Measurements from ENCODE around the gene MVD. TPM values are rescaled to one million over a fixed set of nuclear protein-coding genes. Genes with fewer than 3 reads are reported as not detected.
"Not testable (repeated sequence)": the region's sequence is repeated elsewhere in the genome, so short reads cannot be mapped to it uniquely, and the experiment has no call there.

The MVD gene
- total RNA-seq, 4 donors from 2014 or later, result 52.7 to 134 (median 71.4) TPM

- intact Hi-C loops (cut with DNase I), result no loop called here
- TF ChIP-seq POLR2A (IDR thresholded peaks at IDR 0.05), result no peak
- peak in 1 of 6 experiments; percentile 12 for TF ChIP-seq CTCF (IDR thresholded peaks at IDR 0.05)
- Histone ChIP-seq H3K4me3 (no peak overlapping the region), H3K4me1 (no peaks in the 10 kb centered on the region), H3K9me3 (no peaks in the 10 kb centered on the region), H3K36me3 (peaks cover 11 to 100% (median 30%) of the 10 kb centered on the region in 3 donors), H3K27ac (no peak overlapping the region), H3K27me3 (no peaks in the 10 kb centered on the region)
- WGBS, 2 donors, result 89 to 100% methylated on average over 1 to 3 of the region's 6 CpGs
- no peak for DNase-seq
Measured at GRCh38 chr16:88610080-88610479, 52.8 kb downstream of the MVD start.

DNA sequence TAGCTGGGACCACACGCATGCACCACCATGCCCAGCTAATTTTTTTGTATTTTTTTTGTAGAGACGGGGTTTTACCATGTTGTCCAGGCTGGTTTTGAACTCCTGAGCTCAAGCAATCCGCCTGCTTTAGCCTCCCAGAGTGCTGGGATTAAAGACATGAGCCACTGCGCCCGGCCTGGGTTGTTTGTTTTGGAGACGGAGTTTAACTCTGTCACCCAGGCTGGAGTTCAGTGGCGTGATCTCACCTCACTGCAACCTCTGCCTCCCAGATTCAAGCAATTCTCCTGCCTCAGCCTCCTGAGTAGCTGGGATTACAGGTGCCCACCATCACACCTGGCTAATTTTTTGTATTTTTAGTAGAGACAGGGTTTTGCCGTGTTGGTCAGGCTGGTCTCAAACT lies 53.5 kb downstream of the MVD start:
- WGBS, 2 donors, result 90 to 93% methylated on average over 8 of the region's 8 CpGs
- H3K27me3 ChIP-seq; H3K4me1 ChIP-seq; intact Hi-C loops (cut with DNase I); H3K4me3 ChIP-seq; H3K9me3 ChIP-seq; H3K27ac ChIP-seq; DNase-seq: not testable (repeated sequence)
- H3K36me3 ChIP-seq, result peaks cover 11 to 100% (median 36%) of the 10 kb centered on the region in 3 donors

GRCh38 chr16:88608076-88608475 lies 54.8 kb downstream of the MVD start:
- intact Hi-C loops (cut with DNase I), result no loop called here
- Histone ChIP-seq H3K27me3 (no peaks in the 10 kb centered on the region), H3K9me3 (no peaks in the 10 kb centered on the region), H3K27ac (no peak overlapping the region), H3K36me3 (peaks cover 11 to 100% (median 36%) of the 10 kb centered on the region in 3 donors), H3K4me1 (no peaks in the 10 kb centered on the region), H3K4me3 (no peak overlapping the region)
- 85 to 87% methylated on average over 6 of the region's 6 CpGs for WGBS, 2 donors
- no peak for TF ChIP-seq POLR2A (IDR thresholded peaks at IDR 0.05)
- no peak for DNase-seq

GRCh38 chr16:88606148-88606757 lies 56.6 kb downstream of the MVD start:
- TF ChIP-seq CTCF (IDR thresholded peaks at IDR 0.05) (no peak), POLR2A (IDR thresholded peaks at IDR 0.05) (no peak)
- Histone ChIP-seq H3K4me3 (no peak overlapping the region), H3K36me3 (peaks cover 11 to 100% (median 32%) of the 10 kb centered on the region in 3 donors), H3K4me1 (peaks cover 0 to 14% (median 4%) of the 10 kb centered on the region in 3 donors), H3K27ac (no peak overlapping the region), H3K9me3 (no peaks in the 10 kb centered on the region), H3K27me3 (no peaks in the 10 kb centered on the region)
- no peak for DNase-seq
- intact Hi-C loops (cut with DNase I), result no loop called here
- 85 to 86% methylated on average over 16 to 17 of the region's 17 CpGs for WGBS, 2 donors

DNA sequence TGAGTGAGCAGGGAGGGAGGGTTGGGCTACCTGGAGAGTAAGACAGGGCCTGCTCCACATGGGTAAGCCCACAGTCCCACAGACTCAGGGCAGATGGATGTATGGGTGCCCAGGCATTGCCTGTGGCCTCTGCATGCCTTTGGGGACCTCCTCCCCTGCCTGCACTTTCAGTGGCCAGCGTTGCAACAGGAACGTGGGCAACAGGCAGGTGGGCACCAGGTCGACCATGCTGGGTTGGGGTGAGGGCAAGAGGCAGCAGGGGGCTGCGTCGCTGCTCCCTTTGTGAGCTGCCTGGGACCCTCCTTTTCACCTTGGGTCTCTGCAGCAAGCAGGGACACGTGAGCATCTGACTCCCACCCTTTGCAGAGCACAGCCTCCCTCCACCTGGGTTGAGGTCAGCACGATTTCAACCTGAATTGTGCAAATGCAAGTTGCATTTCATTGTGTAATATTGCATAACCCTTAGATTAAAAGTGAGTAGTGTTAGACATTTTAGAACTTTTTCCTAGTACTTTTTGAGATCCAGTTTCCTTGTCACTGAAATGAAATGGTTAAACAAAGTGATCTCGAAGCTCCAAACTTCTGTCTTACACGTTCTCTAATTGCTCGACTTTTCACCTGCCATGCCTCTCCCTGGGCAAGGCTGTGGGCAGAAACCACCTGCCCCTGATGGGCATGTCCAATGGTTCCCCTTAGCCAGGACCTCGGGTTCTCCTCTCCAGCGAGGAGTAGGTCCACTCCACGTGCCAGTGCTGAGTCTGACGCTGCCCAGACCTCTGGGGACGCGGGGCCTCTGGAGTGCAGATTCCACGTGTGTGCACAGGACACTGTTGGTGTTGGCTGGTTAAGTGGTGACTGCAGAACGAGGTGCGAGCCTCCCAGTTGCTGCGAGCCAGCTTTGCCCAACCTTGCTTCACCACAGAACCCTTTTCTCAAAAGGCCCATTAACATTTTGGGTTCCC lies 57.4 kb downstream of the MVD start:
- Histone ChIP-seq H3K4me3 (no peak overlapping the region), H3K36me3 (peaks cover 11 to 100% (median 29%) of the 10 kb centered on the region in 3 donors), H3K27ac (no peak overlapping the region), H3K27me3 (no peaks in the 10 kb centered on the region), H3K4me1 (peaks cover under 1 to 22% (median 4%) of the 10 kb centered on the region in 3 donors), H3K9me3 (no peaks in the 10 kb centered on the region)
- DNase-seq, result no peak
- intact Hi-C loops (cut with DNase I), result loop anchor here (2.0 kb wide), 1 partner anchor 29 kb away; no protein-coding TSS in a partner anchor
- no peak for TF ChIP-seq CTCF (IDR thresholded peaks at IDR 0.05)
- TF ChIP-seq POLR2A (IDR thresholded peaks at IDR 0.05), result no peak
- WGBS, 2 donors, result 82 to 84% methylated on average over 15 to 18 of the region's 20 CpGs

GRCh38 chr16:88602091-88602490 lies 60.8 kb downstream of the MVD start:
- Histone ChIP-seq H3K4me1 (peaks cover 4 to 41% (median 9%) of the 10 kb centered on the region in 3 donors), H3K27me3 (no peaks in the 10 kb centered on the region), H3K36me3 (peaks cover 24 to 99% (median 30%) of the 10 kb centered on the region in 3 donors), H3K9me3 (no peaks in the 10 kb centered on the region), H3K4me3 (no peak overlapping the region), H3K27ac (no peak overlapping the region)
- WGBS, 2 donors, result 51 to 66% methylated on average over 3 to 4 of the region's 7 CpGs
- DNase-seq, result no peak
- intact Hi-C loops (cut with DNase I), result no loop called here
- no peak for TF ChIP-seq POLR2A (IDR thresholded peaks at IDR 0.05)
- TF ChIP-seq CTCF (IDR thresholded peaks at IDR 0.05), result no peak

All from esophagus squamous epithelium (tissue), 5 donors.